ENCODE measurements around the gene UTP25. TPM values are rescaled to one million over a fixed set of nuclear protein-coding genes. Genes with fewer than 3 reads are reported as not detected.

Gene UTP25
- total RNA-seq, 1 experiment from 2014 or later, result 6.9 TPM

DNA sequence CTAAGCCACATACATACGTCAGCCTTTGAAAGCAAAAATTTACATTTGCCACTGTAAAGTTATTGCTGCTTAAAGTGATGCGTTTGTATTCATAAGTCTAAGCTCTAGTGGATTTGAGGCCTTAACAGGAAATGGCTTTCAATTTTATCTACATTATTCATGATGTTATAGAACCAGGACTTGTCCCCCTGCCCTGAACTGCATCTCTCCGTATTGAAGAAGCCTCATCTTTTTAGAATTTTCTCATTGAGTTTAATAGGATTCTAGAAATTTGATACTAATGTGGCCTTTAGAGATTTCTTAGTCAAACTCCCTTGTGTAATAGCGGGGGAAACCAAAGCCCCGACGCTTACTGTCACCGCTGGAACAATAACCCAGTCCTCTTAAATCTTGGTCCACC is 9.9 kb downstream of the UTP25 start:
- no peaks in the 10 kb centered on the region for H3K9me3 ChIP-seq (replicated peaks)
- no peak overlapping the region for H3K27ac ChIP-seq
- DNase-seq (ENCODE audit: low read depth in 1 of 2, low spot score in 2 of 2), result no peak
- H3K36me3 ChIP-seq, result peaks cover 95% of the 10 kb centered on the region
- H3K4me1 ChIP-seq (replicated peaks), result peaks cover 40% of the 10 kb centered on the region
- H3K4me3 ChIP-seq, result no peak overlapping the region
- H3K27me3 ChIP-seq (replicated peaks), result no peaks in the 10 kb centered on the region

DNA sequence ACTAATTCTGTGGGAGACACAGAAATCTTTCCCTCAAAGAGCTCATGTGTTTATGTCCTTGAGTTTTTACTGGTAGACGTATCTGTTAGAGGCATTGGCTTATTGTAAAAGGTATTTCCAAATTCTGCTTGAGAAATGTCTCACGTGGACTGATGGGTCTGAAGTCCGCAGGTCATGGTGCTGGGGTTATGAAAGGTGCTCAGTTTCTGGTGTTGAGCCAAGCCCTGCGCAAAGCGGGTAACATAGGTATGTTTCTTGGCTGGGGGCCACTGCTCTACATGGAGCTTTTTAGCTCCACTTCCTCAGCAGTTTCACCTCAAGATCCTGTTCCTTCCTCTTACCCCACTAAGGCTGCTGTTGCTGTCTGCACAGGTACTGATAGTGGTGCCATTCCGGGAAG is 10.8 kb downstream of the UTP25 start:
- DNase-seq (ENCODE audit: low read depth in 1 of 2, low spot score in 2 of 2), result no peak
- H3K9me3 ChIP-seq (replicated peaks), result no peaks in the 10 kb centered on the region
- H3K27ac ChIP-seq, result 0 out of 2 replicates have a peak overlapping the region, but pooled peaks have one; percentile 87
- H3K4me3 ChIP-seq, result no peak overlapping the region
- peaks cover 40% of the 10 kb centered on the region for H3K4me1 ChIP-seq (replicated peaks)
- H3K36me3 ChIP-seq, result peaks cover 94% of the 10 kb centered on the region
- H3K27me3 ChIP-seq (replicated peaks), result no peaks in the 10 kb centered on the region

DNA sequence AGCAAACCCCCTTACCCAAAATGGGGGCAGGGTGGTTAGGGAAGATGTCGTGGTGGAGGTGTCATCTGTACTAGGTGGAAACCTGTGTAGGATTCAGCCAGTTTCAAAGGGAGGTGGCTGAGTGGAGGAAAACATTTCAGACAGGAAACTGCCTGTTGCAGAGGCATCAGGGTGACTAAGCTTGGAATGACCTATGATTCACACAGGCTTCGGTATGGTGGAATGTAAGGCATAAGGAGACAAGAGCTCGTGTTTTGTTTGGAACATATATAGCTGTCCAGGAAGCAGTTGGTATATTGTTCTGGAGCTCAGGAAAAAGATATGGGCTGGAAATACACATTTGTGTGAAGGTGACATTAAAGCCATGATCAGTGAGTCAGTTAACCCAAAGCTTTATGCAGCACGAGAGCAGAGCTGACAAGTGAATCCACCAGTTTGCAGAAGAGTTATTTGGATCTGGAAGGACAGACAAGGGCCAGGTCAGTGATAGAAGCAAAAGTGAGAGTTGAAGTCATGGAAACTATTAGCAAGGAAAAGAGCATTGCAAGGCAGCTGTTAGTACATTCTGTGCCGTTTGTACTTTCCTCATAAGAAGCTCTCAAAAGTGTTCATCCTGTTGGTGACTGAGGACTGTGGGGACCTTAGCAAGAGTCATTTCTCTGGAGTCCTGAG is 12.2 kb downstream of the UTP25 start:
- Histone ChIP-seq H3K4me1 (replicated peaks) (peaks cover 40% of the 10 kb centered on the region), H3K27me3 (replicated peaks) (no peaks in the 10 kb centered on the region), H3K4me3 (no peak overlapping the region), H3K9me3 (replicated peaks) (no peaks in the 10 kb centered on the region), H3K36me3 (peaks cover 91% of the 10 kb centered on the region), H3K27ac (peak overlapping the region; percentile 87)
- DNase-seq (ENCODE audit: low read depth in 1 of 2, low spot score in 2 of 2), result peak; percentile 85 to 86

DNA sequence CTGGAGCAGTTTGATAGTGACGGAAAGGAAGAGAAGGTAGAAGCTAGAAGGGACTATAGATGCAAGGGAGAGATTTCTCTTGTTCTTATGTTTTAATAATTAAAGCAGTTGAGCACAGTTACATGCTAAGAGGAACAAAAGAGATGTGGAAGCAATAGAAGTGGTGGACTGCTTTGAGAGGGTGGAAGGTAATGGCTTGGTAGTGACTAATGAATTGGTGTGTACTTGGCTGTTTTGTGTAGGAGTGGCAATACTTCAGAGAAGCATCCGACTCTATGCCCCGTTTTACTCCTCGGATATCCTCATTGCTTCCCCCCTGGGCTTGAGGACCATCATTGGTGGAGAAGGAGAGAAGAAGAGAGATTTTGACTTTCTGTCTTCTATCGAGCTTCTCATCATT is 12.8 kb downstream of the UTP25 start:
- peaks cover 36% of the 10 kb centered on the region for H3K4me1 ChIP-seq (replicated peaks)
- DNase-seq (ENCODE audit: low read depth in 1 of 2, low spot score in 2 of 2), result no peak
- H3K27ac ChIP-seq, result peak overlapping the region; percentile 87
- peaks cover 89% of the 10 kb centered on the region for H3K36me3 ChIP-seq
- no peaks in the 10 kb centered on the region for H3K27me3 ChIP-seq (replicated peaks)
- H3K9me3 ChIP-seq (replicated peaks), result no peaks in the 10 kb centered on the region
- H3K4me3 ChIP-seq, result no peak overlapping the region

DNA sequence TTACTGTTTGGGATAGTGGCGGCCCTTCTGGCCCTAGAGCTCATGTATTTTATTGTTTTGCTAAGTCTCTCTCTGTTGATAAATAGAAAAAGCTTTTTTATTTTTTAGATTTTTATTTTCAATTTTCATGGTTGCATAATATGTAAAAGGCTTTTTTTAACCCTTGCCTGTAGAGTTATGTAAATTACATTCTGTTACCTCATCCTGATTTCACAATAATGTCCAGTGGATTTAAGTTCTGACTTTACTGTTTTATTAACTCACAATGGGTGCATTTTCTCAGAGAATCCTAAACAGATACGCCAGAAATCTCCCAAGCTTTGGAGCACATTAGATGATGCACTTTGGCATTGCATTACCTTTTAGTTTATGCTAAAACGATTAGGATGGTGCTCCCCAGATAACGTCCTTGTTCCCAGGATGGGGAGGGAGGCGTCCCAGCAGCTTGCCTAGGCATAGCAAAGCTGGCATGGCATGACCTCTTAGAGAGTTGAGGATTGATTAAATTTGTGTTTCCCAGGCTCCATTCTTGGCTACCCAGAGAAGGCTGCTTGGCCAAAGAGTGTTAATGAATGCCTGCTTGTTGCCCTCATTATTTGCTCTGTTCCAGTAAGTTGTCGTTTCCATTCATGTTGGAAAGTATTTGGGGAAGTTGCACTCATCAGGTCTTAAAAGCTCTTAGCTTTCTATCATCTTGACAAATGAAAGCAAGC is 17.1 kb downstream of the UTP25 start:
- no peaks in the 10 kb centered on the region for H3K27me3 ChIP-seq (replicated peaks)
- no peak overlapping the region for H3K4me3 ChIP-seq
- no peak for DNase-seq (ENCODE audit: low read depth in 1 of 2, low spot score in 2 of 2)
- no peak overlapping the region for H3K27ac ChIP-seq
- H3K36me3 ChIP-seq, result peaks cover 71% of the 10 kb centered on the region
- peaks cover 21% of the 10 kb centered on the region for H3K4me1 ChIP-seq (replicated peaks)
- H3K9me3 ChIP-seq (replicated peaks), result no peaks in the 10 kb centered on the region

DNA sequence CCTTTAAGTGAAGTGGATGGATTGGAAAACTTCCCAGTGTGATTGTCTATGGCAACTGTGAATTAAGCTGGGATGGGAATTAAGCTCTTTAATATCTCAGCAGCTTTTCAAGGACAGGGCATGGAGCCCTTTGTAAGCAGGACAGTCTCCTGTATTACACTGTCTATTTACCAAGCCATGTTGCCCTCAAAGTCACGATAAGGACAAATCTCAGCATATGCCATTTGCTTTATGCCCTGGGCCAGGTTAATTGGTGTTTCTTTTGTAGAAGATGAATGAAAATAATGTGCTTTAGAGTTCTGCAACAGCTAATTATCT is 17.6 kb downstream of the UTP25 start:
- H3K27ac ChIP-seq, result no peak overlapping the region
- no peaks in the 10 kb centered on the region for H3K9me3 ChIP-seq (replicated peaks)
- no peaks in the 10 kb centered on the region for H3K27me3 ChIP-seq (replicated peaks)
- H3K4me3 ChIP-seq, result no peak overlapping the region
- peaks cover 73% of the 10 kb centered on the region for H3K36me3 ChIP-seq
- DNase-seq (ENCODE audit: low read depth in 1 of 2, low spot score in 2 of 2), result no peak
- peaks cover 20% of the 10 kb centered on the region for H3K4me1 ChIP-seq (replicated peaks)

DNA sequence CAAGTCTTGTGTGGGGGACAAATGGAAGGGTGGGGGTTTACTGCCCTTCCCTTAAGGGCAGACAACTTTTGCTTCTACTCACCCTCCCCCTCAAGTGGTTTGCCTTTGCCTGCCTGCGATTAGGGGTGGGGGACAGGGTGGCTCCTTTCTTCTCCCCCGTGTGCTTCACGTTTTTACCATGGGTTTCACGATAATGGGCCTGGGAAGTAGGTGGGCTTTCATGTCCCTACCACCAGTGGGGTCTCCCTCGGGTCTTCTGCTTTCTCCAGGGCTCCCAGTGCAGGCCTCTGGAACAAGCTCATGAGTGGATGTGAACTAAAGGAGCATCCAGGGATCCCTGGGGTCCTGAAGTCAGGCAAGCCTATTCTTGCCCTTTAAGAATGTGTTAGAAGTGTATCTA is 21.6 kb downstream of the UTP25 start:
- peaks cover 72% of the 10 kb centered on the region for H3K36me3 ChIP-seq
- no peak for DNase-seq (ENCODE audit: low read depth in 1 of 2, low spot score in 2 of 2)
- H3K9me3 ChIP-seq (replicated peaks), result no peaks in the 10 kb centered on the region
- H3K4me3 ChIP-seq, result no peak overlapping the region
- no peaks in the 10 kb centered on the region for H3K27me3 ChIP-seq (replicated peaks)
- peaks cover 12% of the 10 kb centered on the region for H3K4me1 ChIP-seq (replicated peaks)
- no peak overlapping the region for H3K27ac ChIP-seq

DNA sequence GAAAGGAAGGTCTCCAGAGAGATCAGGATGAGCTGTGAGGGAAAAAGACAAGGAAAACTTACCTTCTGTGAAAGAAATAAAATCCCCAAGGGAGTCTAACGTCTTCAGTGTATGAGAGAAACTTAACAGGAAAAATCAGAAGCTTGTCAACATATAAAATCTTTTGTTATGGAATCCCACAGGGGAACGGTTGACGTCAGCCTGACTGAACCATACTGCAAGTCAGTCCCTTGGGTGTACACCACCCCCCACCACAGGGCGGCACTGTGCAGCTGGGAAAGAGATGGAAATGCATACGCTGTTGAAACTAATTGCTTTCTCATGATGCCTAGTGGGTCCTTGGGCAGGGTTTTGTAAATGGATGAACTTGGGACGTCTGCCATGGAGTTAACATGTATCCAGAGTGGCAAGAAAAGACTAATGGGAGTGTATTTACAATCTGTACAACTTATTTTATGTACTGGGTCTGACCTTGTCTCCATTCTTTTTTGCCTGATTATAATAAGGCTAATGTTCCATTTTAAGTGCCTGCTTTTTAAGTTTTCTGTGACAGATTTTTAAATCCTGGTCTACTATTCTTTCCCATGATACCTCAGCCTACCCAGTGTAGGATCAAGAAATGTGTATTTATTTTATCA is 22.7 kb downstream of the UTP25 start:
- Histone ChIP-seq H3K36me3 (peaks cover 64% of the 10 kb centered on the region), H3K4me1 (replicated peaks) (peaks cover 12% of the 10 kb centered on the region), H3K4me3 (no peak overlapping the region), H3K27ac (peak overlapping the region; percentile 59), H3K27me3 (replicated peaks) (no peaks in the 10 kb centered on the region), H3K9me3 (replicated peaks) (no peaks in the 10 kb centered on the region)
- peak; percentile 41 to 76 for DNase-seq (ENCODE audit: low read depth in 1 of 2, low spot score in 2 of 2)

DNA sequence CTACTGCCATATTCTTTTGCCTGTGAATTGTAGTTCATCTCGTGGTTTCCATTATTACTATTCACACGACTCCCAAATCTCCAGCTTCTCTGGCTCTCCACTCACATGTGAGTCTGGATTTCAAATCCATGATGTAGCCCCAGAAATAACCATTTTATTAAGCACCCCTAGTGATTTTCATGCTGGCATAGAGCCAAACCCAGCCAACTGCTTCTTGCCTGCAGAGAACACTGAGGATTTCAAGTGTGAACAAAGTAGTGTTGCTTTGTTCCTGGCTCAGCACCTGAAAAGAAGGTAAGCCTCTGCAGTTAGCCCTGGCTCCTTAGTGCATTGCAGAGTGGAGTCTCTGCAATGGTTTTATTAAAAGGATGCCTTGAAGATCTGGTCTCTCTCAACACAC is 25.9 kb downstream of the UTP25 start:
- no peak for DNase-seq (ENCODE audit: low read depth in 1 of 2, low spot score in 2 of 2)
- Histone ChIP-seq H3K27me3 (replicated peaks) (no peaks in the 10 kb centered on the region), H3K4me3 (no peak overlapping the region), H3K9me3 (replicated peaks) (no peaks in the 10 kb centered on the region), H3K4me1 (replicated peaks) (peaks cover 5% of the 10 kb centered on the region), H3K36me3 (peaks cover 46% of the 10 kb centered on the region), H3K27ac (no peak overlapping the region)

DNA sequence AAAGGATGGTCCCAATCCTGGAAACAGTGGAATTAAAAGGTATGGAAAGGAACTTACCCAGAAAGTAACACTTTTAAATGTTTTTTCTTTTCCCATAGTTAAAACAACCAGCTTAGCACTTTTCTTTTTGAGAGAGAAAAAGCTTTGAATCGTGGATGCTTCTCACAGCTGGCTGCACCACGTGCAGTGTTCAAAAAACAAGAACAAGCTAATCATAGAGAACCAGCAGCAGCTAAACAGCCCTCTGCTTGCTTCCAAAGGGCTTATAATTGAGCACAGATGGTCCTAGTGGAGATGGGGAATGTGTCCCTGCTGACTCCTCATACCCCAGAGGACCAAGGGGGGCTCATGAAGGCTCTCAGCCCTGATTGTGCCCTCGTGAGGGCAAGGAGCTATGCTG is 26.4 kb downstream of the UTP25 start:
- peaks cover 44% of the 10 kb centered on the region for H3K36me3 ChIP-seq
- no peaks in the 10 kb centered on the region for H3K27me3 ChIP-seq (replicated peaks)
- H3K27ac ChIP-seq, result no peak overlapping the region

DNA sequence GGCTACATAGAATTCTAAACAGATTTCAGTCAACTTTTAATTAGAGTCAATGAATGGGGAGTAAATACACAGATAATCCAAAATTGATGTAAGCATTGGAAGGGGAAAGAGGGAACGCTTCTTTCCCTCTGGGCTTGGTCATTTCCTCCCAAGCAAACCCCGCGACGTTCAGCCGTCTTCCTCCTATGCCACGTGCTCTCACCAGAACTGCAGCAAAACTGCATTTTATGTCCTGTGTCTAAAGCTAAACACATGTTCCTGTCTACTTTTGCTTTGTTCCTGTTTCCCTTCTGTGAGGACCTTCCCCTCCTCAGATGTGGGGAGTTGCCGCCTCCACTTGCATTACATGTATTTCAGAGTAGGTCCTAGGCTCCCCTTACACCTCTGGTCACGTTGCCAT is 27.2 kb downstream of the UTP25 start:
- peaks cover 40% of the 10 kb centered on the region for H3K36me3 ChIP-seq
- peaks cover 5% of the 10 kb centered on the region for H3K4me1 ChIP-seq (replicated peaks)
- DNase-seq (ENCODE audit: low read depth in 1 of 2, low spot score in 2 of 2), result no peak
- no peak overlapping the region for H3K4me3 ChIP-seq
- H3K9me3 ChIP-seq (replicated peaks), result no peaks in the 10 kb centered on the region
- H3K27ac ChIP-seq, result no peak overlapping the region
- H3K27me3 ChIP-seq (replicated peaks), result no peaks in the 10 kb centered on the region

More for the DNA sequence above, 26.4 kb downstream of the UTP25 start:
- H3K4me3 ChIP-seq, result no peak overlapping the region
- DNase-seq (ENCODE audit: low read depth in 1 of 2, low spot score in 2 of 2), result no peak
- no peaks in the 10 kb centered on the region for H3K9me3 ChIP-seq (replicated peaks)
- peaks cover 5% of the 10 kb centered on the region for H3K4me1 ChIP-seq (replicated peaks)

DNA sequence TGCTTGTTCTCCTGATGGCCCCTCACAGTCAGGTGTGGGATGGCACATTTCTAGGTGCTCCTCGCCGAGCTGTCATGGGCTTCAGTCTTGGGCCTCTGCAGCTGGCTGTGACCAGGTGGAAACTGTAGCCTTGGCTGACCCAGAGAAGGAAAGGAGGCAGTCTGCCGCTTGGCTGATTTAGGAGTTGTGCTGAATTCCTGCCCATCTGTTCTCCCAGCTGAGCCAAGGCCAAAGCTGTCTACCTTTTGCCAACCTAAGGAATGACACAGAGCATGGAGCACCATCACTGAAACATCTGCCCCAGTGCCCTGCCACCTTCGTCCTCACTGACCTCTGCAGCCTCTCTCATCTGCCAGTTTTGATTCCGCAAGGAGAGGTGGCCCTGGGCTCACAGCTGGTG is 27.9 kb downstream of the UTP25 start:
- Histone ChIP-seq H3K4me1 (replicated peaks) (no peaks in the 10 kb centered on the region), H3K27me3 (replicated peaks) (no peaks in the 10 kb centered on the region), H3K27ac (no peak overlapping the region), H3K36me3 (peaks cover 35% of the 10 kb centered on the region), H3K9me3 (replicated peaks) (no peaks in the 10 kb centered on the region), H3K4me3 (no peak overlapping the region)
- DNase-seq (ENCODE audit: low read depth in 1 of 2, low spot score in 2 of 2), result no peak

DNA sequence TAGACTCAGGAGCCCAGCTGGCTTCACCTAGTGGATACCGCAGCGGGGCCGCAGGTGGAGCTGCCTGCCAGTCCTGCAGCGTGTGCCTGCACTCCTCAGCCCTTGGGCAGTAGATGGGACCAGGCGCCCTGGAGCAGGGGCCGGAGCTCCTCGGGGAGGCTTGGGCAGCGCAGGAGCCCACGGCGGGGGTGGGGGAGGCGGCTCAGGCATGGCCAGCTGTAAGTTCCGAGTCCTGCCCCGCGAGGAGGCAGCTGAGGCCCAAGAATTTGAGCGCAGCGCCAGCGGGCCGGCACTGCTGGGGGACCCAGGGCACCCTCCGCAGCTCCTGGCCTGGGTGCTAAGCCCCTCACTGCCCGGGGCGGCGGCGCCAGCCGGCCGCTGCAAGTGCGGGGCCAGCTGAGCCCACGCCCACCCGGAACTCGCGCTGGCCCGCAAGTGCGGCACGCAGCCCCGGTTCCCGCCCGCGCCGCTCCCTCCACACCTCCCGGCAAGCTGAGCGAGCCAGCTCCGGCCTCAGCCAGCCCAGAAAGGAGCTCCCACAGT is 30.9 kb downstream of the UTP25 start:
- H3K36me3 ChIP-seq, result peaks cover 8% of the 10 kb centered on the region
- H3K27ac ChIP-seq, result no peak overlapping the region
- H3K27me3 ChIP-seq (replicated peaks), result no peaks in the 10 kb centered on the region
- no peaks in the 10 kb centered on the region for H3K4me1 ChIP-seq (replicated peaks)
- H3K4me3 ChIP-seq, result no peak overlapping the region
- DNase-seq (ENCODE audit: low read depth in 1 of 2, low spot score in 2 of 2), result no peak
- H3K9me3 ChIP-seq (replicated peaks), result no peaks in the 10 kb centered on the region

DNA sequence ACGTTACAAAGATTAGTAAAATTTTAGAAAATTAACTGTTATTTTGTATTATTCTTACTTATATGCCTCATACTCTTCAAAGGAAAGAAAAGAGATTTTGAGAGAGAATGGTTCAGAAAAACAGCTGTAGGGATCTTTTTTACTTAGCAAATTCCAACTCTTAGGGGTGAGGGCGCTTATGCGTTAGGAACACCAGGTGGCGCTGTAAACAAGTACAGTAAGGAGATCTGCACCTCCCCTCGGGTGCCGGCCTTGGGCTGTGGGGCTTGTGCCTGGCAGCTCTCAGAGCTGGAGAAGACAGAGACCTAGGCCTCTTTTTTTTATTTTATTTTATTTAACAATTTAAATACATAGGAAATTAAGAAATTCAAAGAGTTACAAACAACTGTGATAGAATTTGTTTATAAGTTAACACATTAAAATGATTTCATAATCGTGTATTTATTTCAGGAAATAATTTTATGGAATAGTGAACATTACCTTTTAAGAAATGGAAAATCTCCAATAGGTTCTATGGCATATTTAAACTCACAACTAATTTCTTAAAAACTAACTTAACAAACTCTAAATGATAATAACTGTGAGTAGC is 32.6 kb downstream of the UTP25 start:
- peak; percentile 52 to 87 for DNase-seq (ENCODE audit: low read depth in 1 of 2, low spot score in 2 of 2)
- H3K36me3 ChIP-seq, result no peaks in the 10 kb centered on the region
- H3K4me1 ChIP-seq (replicated peaks), result no peaks in the 10 kb centered on the region
- no peak overlapping the region for H3K27ac ChIP-seq
- no peaks in the 10 kb centered on the region for H3K27me3 ChIP-seq (replicated peaks)
- H3K9me3 ChIP-seq (replicated peaks), result no peaks in the 10 kb centered on the region
- no peak overlapping the region for H3K4me3 ChIP-seq

Measured in SJSA1 (cell line).